GM19238 (cell line): ENCODE results near the gene ATRNL1.

ENCODE experiments used
- DNase-seq: peaks from one replicate; pipeline ENCODE4 v3.0.0; 2011; ENCODE audit warnings: low spot score; ENCODE audit not compliant: insufficient read length

Gene ATRNL1

GRCh38 chr10:115829521-115830205, 736.5 kb downstream of the ATRNL1 start:
- no peak for DNase-seq

GRCh38 chr10:115830265-115830970, 737.3 kb downstream of the ATRNL1 start:
- DNase-seq: no peak

- no peak for DNase-seq
These were observed 737.9 kb downstream of the ATRNL1 start for GRCh38 chr10:115831016-115831415.

GRCh38 chr10:115833119-115833518, 740.0 kb downstream of the ATRNL1 start:
- DNase-seq: no peak

- no peak for DNase-seq
These were observed 751.4 kb downstream of the ATRNL1 start for GRCh38 chr10:115844591-115844990.

- DNase-seq: no peak
These were observed 752.8 kb downstream of the ATRNL1 start for GRCh38 chr10:115845921-115846320.

- no peak for DNase-seq
These were observed 753.4 kb downstream of the ATRNL1 start for GRCh38 chr10:115846528-115846927.

- DNase-seq: no peak
These were observed 756.0 kb downstream of the ATRNL1 start for GRCh38 chr10:115849197-115849596.

- DNase-seq: no peak
These were observed 757.5 kb downstream of the ATRNL1 start for GRCh38 chr10:115850666-115851065.

- no peak for DNase-seq
These were observed 758.5 kb downstream of the ATRNL1 start for GRCh38 chr10:115851695-115852094.

- no peak for DNase-seq
These were observed 761.7 kb downstream of the ATRNL1 start for GRCh38 chr10:115854740-115855435.

- DNase-seq: no peak
These were observed 763.4 kb downstream of the ATRNL1 start for GRCh38 chr10:115856580-115856979.

- DNase-seq: no peak
These were observed 764.7 kb downstream of the ATRNL1 start for GRCh38 chr10:115857856-115858255.

GRCh38 chr10:115860182-115861107, 767.3 kb downstream of the ATRNL1 start:
- DNase-seq: no peak

GRCh38 chr10:115861455-115861854, 768.3 kb downstream of the ATRNL1 start:
- DNase-seq: no peak

- no peak for DNase-seq
These were observed 768.7 kb downstream of the ATRNL1 start for GRCh38 chr10:115861864-115862263.

GRCh38 chr10:115866174-115866573, 773.0 kb downstream of the ATRNL1 start:
- no peak for DNase-seq

- DNase-seq: no peak
These were observed 773.5 kb downstream of the ATRNL1 start for GRCh38 chr10:115866691-115867090.

- no peak for DNase-seq
These were observed 774.1 kb downstream of the ATRNL1 start for GRCh38 chr10:115867305-115867704.

- no peak for DNase-seq
These were observed 778.7 kb downstream of the ATRNL1 start for GRCh38 chr10:115871855-115872254.

- DNase-seq: no peak
These were observed 782.0 kb downstream of the ATRNL1 start for GRCh38 chr10:115875172-115875571.
